ENCODE data around the gene CSK. TPM values are rescaled to one million over a fixed set of nuclear protein-coding genes. Genes with fewer than 3 reads are reported as not detected.

The CSK gene
- total RNA-seq, 1 experiment from 2014 or later: 49.2 TPM

DNA sequence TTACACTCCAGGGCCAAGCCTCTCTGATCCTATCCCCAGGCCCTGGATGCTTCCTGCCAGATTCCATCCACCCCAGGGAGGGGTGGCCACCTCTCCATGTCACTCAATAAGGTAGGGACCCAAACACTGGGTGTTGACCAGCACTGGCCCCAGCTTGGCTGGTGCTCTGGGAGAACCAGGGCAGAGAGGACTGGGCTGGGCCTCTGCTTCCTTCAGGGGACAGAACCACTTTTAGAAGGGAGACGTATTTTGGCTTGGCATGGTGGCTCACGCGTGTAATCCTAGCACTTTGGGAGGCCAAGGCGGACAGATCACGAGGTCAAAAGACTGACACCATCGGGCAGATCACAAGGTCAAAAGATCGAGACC is 39.9 kb downstream of the CSK start:
- Histone ChIP-seq H4K91ac (ENCODE audit: insufficient read length, low read depth, low read length) (no peak overlapping the region), H3K27ac (ENCODE audit: insufficient read length, low read depth, low read length) (no peak overlapping the region), H4K8ac (replicated peaks; ENCODE audit: insufficient read length, low read depth, low read length) (no peak overlapping the region), H3K23ac (ENCODE audit: insufficient read length, low read depth, low read length) (no peak overlapping the region), H3K9ac (ENCODE audit: extremely low read depth, insufficient read length, low read length) (no peak overlapping the region), H2BK120ac (ENCODE audit: low read depth, low read length, poor library complexity, severe bottlenecking) (no peak overlapping the region), H3K4ac (ENCODE audit: low read depth, low read length) (no peak overlapping the region), H3K27me3 (ENCODE audit: insufficient read depth, low read length) (peaks cover 5% of the 10 kb centered on the region; the same call in 1 of the 2 replicates), H2BK15ac (ENCODE audit: low read depth, low read length) (no peak overlapping the region), H3T11ph (ENCODE audit: low read length) (no peak overlapping the region), H2BK5ac (ENCODE audit: insufficient read length, low read length) (no peak overlapping the region), H3K56ac (ENCODE audit: insufficient read length, low read depth, low read length) (no peak overlapping the region), H3K79me2 (ENCODE audit: insufficient read depth, low read length) (no peaks in the 10 kb centered on the region), H2BK12ac (ENCODE audit: insufficient read length, low read depth, low read length) (no peak overlapping the region), H2BK20ac (ENCODE audit: low read depth, low read length, poor library complexity, severe bottlenecking) (no peak overlapping the region), H3K4me2 (ENCODE audit: insufficient read depth, insufficient read length, low read length) (no peak overlapping the region), H4K20me1 (ENCODE audit: control insufficient read depth, insufficient read depth, insufficient read length) (no peaks in the 10 kb centered on the region), H4K5ac (ENCODE audit: insufficient read length, low read depth, low read length) (no peak overlapping the region), H2AK5ac (ENCODE audit: insufficient read length, low read length) (no peak overlapping the region), H2AFZ (ENCODE audit: low read length) (no peak overlapping the region), H3K14ac (ENCODE audit: insufficient read depth, low read length) (no peak overlapping the region), H3K18ac (ENCODE audit: insufficient read length, low read depth, low read length) (no peak overlapping the region), H3K4me1 (ENCODE audit: insufficient read depth, low read length) (no peaks in the 10 kb centered on the region), H3K9me3 (ENCODE audit: control insufficient read depth, low read depth, low read length) (no peaks in the 10 kb centered on the region), H3K23me2 (ENCODE audit: insufficient read length, low read depth, low read length, poor library complexity, severe bottlenecking) (no peaks in the 10 kb centered on the region), H3K79me1 (ENCODE audit: insufficient read depth, low read depth, low read length, poor library complexity, severe bottlenecking) (no peaks in the 10 kb centered on the region)
- Mint-ChIP-seq H3K27ac (peak overlapping the region in 1 of 3 experiments; percentile 77; a peak in 2 of 7 replicates), H3K4me3 (no peak overlapping the region), H3K9me3 (no peaks in the 10 kb centered on the region; a peak in 1 of 5 replicates), H3K36me3 (ENCODE audit: insufficient read depth in 1 of 3, low read depth in 3 of 3) (no peaks in the 10 kb centered on the region), H3K4me1 (peaks cover 15 to 50% of the 10 kb centered on the region in 2 experiments), H3K27me3 (ENCODE audit: low read depth) (peaks cover 44% of the 10 kb centered on the region)
- no peak for DNase-seq
- WGBS (ENCODE audit: extremely low coverage, insufficient read length, low lambda C conversion rate): no CpG with 5 or more reads among the region's 7 CpGs
- TF ChIP-seq, protein P1, sequence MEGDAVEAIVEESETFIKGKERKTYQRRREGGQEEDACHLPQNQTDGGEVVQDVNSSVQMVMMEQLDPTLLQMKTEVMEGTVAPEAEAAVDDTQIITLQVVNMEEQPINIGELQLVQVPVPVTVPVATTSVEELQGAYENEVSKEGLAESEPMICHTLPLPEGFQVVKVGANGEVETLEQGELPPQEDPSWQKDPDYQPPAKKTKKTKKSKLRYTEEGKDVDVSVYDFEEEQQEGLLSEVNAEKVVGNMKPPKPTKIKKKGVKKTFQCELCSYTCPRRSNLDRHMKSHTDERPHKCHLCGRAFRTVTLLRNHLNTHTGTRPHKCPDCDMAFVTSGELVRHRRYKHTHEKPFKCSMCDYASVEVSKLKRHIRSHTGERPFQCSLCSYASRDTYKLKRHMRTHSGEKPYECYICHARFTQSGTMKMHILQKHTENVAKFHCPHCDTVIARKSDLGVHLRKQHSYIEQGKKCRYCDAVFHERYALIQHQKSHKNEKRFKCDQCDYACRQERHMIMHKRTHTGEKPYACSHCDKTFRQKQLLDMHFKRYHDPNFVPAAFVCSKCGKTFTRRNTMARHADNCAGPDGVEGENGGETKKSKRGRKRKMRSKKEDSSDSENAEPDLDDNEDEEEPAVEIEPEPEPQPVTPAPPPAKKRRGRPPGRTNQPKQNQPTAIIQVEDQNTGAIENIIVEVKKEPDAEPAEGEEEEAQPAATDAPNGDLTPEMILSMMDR (conservative IDR thresholded peaks at IDR 0.05): no peak

Data from H9 (cell line).